ENCODE measurements around the gene SLC25A53. TPM values are rescaled to one million over a fixed set of nuclear protein-coding genes. Genes with fewer than 3 reads are reported as not detected.
A peak's percentile ranks its signal among the peaks of the same experiment; 100 is the strongest.
"Not testable (repeated sequence)": the region's sequence is repeated elsewhere in the genome, so short reads cannot be mapped to it uniquely, and the experiment has no call there.

The SLC25A53 gene
- total RNA-seq, 2 donors from 2014 or later, result 7.5 to 8.6 TPM

DNA sequence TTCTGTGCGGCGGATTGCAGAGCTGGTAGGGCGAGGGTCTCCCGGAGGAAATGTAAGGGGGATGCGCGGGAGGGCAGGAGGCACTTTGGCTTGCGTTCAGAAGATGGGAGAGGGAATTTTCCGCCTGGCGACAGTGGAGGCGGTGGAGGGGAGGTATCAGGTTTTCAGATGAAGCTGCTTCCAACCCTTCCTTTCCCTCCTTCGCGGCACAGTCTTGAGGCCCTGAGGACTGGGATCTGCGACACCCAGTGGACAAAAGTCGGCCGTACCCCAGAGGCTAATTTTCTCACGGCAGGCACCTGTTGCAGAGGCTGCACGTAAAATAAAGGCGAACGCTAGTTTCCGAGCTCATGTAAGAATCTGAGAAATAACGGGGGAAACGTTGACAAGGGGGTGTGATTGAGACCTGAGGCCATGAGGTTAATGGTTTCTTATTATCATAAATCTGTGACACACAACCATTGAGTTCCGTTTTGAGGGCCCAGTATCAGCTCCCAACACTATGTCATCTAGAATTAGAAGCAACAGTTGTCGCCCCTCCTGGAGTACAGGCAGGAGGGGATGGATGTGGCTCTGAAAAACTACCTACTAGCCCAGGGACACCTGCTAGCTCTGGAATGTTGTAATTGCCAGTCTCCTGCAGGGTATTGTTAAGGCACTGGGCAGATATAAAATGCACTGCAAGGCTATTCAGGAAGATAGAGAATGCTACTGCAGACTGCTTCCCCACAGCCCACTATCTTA is 43.4 kb downstream of the SLC25A53 start:
- peak overlapping the region; percentile 42 for H3K4me3 ChIP-seq
- TF ChIP-seq, protein P1, sequence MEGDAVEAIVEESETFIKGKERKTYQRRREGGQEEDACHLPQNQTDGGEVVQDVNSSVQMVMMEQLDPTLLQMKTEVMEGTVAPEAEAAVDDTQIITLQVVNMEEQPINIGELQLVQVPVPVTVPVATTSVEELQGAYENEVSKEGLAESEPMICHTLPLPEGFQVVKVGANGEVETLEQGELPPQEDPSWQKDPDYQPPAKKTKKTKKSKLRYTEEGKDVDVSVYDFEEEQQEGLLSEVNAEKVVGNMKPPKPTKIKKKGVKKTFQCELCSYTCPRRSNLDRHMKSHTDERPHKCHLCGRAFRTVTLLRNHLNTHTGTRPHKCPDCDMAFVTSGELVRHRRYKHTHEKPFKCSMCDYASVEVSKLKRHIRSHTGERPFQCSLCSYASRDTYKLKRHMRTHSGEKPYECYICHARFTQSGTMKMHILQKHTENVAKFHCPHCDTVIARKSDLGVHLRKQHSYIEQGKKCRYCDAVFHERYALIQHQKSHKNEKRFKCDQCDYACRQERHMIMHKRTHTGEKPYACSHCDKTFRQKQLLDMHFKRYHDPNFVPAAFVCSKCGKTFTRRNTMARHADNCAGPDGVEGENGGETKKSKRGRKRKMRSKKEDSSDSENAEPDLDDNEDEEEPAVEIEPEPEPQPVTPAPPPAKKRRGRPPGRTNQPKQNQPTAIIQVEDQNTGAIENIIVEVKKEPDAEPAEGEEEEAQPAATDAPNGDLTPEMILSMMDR (IDR thresholded peaks at IDR 0.05), result peak; percentile 46
- no peaks in the 10 kb centered on the region for H3K9me3 ChIP-seq
- DNase-seq, result peak; percentile 49
- intact Hi-C loops (cut with DNase I), result no loop called here
- no peak overlapping the region for H3K9ac ChIP-seq (ENCODE audit: low read depth in 2 of 2, low read length in 2 of 2)
- H3K27ac ChIP-seq, result no peak overlapping the region
- H3K27me3 ChIP-seq, result peaks cover 3% of the 10 kb centered on the region
- no peaks in the 10 kb centered on the region for H3K36me3 ChIP-seq
- no peaks in the 10 kb centered on the region for H3K4me1 ChIP-seq

DNA sequence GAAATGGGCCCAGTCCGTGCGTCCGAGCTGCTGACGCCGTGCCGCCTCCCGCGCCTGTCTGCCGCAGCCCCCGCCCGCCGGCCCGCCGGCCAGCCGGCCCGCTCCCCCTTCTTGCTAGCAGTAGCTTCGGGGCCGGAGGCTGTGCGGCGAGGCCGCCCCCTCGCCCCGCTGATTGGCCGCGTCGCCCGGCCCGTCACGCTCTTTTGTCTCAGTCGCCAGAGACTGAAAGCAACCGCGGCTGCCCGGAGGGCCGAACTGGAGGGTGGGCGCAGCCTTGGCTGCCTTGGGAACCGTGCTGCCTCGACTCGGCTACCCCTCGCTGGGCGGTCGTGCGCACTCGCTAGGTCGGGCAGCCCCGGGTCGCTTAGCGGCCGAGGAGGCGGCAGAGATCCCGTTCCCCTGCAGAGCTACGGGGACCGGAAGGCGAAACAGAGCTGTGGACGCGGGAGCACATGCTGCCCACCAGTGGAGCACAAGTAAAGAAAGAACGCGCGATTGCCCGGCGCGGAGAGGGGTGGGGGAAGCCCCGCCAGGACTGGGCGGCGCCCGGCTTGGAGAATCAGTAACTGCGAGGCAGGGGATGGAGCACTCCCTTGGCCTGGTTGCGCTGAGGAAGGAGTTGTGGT is 44.4 kb downstream of the SLC25A53 start, which contains the start of gene ZCCHC18:
ZCCHC18 (plus strand) TSS at position 198 of the 626 bp plus-strand sequence. CDS start 1,589 bp downstream, outside the sequence.
- intact Hi-C loops (cut with DNase I), result no loop called here
- Histone ChIP-seq H3K9me3 (no peaks in the 10 kb centered on the region), H3K36me3 (no peaks in the 10 kb centered on the region), H3K4me3 (peak within 1 kb of the TSS; percentile 42), H3K4me1 (no peaks in the 10 kb centered on the region), H3K27me3 (peaks cover 3% of the 10 kb centered on the region), H3K27ac (peak within 1 kb of the TSS; percentile 50), H3K9ac (ENCODE audit: low read depth in 2 of 2, low read length in 2 of 2) (peak within 1 kb of the TSS; percentile 12 to 19)
- TF ChIP-seq, protein P1 (IDR thresholded peaks at IDR 0.05), result no peak
- peak; percentile 28 for DNase-seq

DNA sequence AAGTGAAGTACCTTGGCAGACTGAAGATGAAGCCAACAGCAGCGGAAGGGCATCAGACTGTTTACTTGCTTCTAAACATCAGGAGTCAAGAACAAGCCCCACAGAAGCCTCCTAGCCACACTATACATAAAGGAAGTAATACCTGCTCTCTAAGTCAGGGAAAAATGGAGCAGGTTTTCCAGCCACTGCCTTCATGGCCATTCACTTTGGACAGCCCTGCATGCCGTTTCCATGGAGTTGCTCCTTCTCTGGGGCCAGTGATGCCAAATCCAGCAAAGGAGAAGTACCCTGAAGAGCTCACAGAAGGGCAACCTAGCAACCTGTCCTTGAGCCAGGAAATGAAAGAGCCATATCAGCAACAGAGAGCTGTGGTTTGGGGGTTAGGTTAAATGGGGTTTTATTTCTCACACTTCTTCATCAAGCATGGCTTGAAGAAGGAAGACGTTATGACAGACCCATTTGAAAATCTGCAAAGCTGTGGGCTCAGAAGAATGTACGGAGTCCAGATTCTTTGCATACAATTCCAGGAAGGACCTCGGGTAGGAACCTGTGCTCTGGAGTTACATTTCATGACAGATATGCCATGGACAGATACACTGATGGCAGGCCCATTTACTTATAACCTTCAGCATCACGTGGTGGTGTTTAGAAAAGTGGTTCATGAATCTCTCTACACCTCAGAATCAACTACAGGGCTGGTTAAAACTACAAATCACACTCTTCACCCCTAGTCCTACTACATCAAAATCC is 46.1 kb downstream of the SLC25A53 start:
- DNase-seq; intact Hi-C loops (cut with DNase I); H3K27ac ChIP-seq; H3K27me3 ChIP-seq; H3K36me3 ChIP-seq; H3K4me1 ChIP-seq; H3K9me3 ChIP-seq; H3K9ac ChIP-seq (ENCODE audit: low read depth in 2 of 2, low read length in 2 of 2); H3K4me3 ChIP-seq: not testable (repeated sequence)

DNA sequence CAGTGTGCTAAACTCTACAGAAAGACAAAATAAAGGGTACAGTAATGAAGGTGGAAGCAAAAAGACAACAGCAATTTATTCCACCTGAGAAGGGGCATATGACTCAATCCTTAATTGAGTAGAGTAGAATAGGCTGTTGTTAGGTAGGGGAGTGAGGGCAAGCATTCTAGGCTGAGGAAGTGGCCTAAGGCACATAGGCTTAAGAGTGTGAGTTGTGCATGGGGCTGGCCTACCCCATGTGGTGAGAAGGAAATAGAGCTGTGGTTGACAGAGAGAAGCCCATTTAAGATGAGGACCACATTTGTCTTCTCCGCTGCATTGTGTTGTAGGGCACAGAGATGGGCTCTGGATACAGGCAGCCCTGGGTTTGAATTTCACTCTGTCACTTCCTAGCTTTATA is 47.9 kb downstream of the SLC25A53 start:
- Histone ChIP-seq H3K27ac (no peak overlapping the region), H3K27me3 (peaks cover 3% of the 10 kb centered on the region), H3K4me1 (no peaks in the 10 kb centered on the region), H3K9me3 (no peaks in the 10 kb centered on the region), H3K4me3 (no peak overlapping the region), H3K36me3 (no peaks in the 10 kb centered on the region), H3K9ac (ENCODE audit: low read depth in 2 of 2, low read length in 2 of 2) (no peak overlapping the region)
- TF ChIP-seq, protein P1 (IDR thresholded peaks at IDR 0.05), result no peak
- intact Hi-C loops (cut with DNase I), result no loop called here
- DNase-seq, result no peak

DNA sequence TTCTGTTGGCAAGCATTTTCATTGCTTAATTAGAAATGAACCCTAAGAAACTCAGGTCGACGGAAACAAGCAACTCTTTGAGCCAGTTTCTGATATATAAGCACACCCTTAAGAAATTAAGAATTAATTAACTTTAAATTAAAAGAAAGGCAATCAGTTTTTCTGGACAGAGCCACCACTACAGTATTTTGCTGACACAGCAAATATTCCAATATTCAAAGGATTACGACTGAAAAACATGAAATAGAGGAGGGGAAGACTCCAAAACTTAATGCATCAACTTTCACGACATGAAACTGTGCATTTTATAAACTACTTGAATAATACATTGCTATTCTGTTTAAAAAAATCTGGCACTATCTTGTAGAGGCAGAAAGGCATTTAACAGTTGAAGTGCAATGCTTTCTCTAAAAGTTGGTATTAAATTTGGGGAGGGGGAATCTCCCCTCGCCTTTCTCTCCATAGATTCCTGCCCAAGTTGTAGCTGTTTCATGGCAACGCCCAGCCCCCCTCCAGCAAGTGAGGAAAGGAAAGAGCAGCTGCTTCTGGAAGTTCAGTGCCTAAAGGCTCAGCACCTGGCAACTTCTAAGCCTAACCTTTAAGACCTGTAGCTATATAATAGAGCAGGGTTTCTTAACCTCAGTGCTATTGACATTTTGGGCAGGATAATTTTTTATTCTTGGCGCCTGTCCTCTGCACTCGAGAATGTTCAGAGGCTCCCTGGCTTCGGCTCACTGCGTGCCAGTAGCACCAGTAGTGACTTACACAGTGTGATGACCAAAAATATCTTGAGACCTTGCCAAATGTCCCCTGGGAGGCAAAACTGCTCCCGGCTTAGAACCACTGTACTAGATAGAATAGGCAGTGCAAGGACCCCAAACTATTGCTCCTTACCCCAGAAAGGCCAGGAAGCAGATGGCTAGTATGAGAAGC is 51.2 kb downstream of the SLC25A53 start:
- H3K9ac ChIP-seq (ENCODE audit: low read depth in 2 of 2, low read length in 2 of 2), result no peak overlapping the region
- TF ChIP-seq, protein P1 (IDR thresholded peaks at IDR 0.05), result no peak
- no peak overlapping the region for H3K27ac ChIP-seq
- DNase-seq, result no peak
- H3K36me3 ChIP-seq, result no peaks in the 10 kb centered on the region
- intact Hi-C loops (cut with DNase I), result no loop called here
- no peaks in the 10 kb centered on the region for H3K27me3 ChIP-seq
- H3K4me1 ChIP-seq, result no peaks in the 10 kb centered on the region
- H3K4me3 ChIP-seq, result no peak overlapping the region
- H3K9me3 ChIP-seq, result no peaks in the 10 kb centered on the region
